Nephron (organoid): ENCODE results near the gene LRCOL1.

Experiments
- H3K27ac Mint-ChIP-seq, 3 experiments: 2 replicates each; pipeline ENCODE4 v1.8.0; 2020; ENCODE audit warnings: mixed read lengths in 3 of 3, mild to moderate bottlenecking in 2 of 3, moderate library complexity in 1 of 3
- H3K27me3 Mint-ChIP-seq: 2 replicates; pipeline ENCODE4 v1.8.0; 2021; ENCODE audit warnings: low read depth, mild to moderate bottlenecking, moderate library complexity, mixed read lengths
- H3K36me3 Mint-ChIP-seq: 2 replicates; pipeline ENCODE4 v1.8.0; 2020; ENCODE audit warnings: low read depth, mixed read lengths
- H3K4me1 Mint-ChIP-seq: 2 replicates; pipeline ENCODE4 v1.8.0; 2020; ENCODE audit warnings: mixed read lengths
- H3K4me3 Mint-ChIP-seq, 3 experiments: 2 replicates each; pipeline ENCODE4 v1.8.0; 2020; ENCODE audit warnings: mild to moderate bottlenecking in 3 of 3, mixed read lengths in 3 of 3, moderate library complexity in 2 of 3
- H3K9me3 Mint-ChIP-seq: 2 replicates; pipeline ENCODE4 v1.8.0; 2020; ENCODE audit warnings: mixed read lengths
- CTCF ChIP-seq, 3 experiments: fragments of 200-600 bp; sonication (generic); IDR thresholded peaks; one replicate each; pipeline ENCODE4 v1.5.0; 2021; ENCODE audit warnings: antibody characterized with exemption in 3 of 3; ENCODE audit not compliant: unreplicated experiment in 3 of 3

LRCOL1 gene

GRCh38 chr12:132621657-132622435 is 11.5 kb upstream of the LRCOL1 start:
- no peak for TF ChIP-seq CTCF (IDR thresholded peaks at IDR 0.05; ENCODE audit: unreplicated experiment in 3 of 3)
- Mint-ChIP-seq H3K36me3 (peaks cover 22% of the 10 kb centered on the region), H3K27ac (peak overlapping the region; percentile 94 to 97 (median 96)), H3K9me3 (no peaks in the 10 kb centered on the region), H3K4me3 (peak overlapping the region; percentile 62 to 71 (median 71)), H3K4me1 (peaks cover 33% of the 10 kb centered on the region), H3K27me3 (peaks cover 31% of the 10 kb centered on the region)

GRCh38 chr12:132620899-132621656 is 10.7 kb upstream of the LRCOL1 start:
- peak overlapping the region in 1 of 3 experiments; percentile 23 for H3K4me3 Mint-ChIP-seq
- H3K27ac Mint-ChIP-seq, result peak overlapping the region in 1 of 3 experiments; percentile 41
- H3K36me3 Mint-ChIP-seq, result peaks cover 17% of the 10 kb centered on the region
- TF ChIP-seq CTCF (IDR thresholded peaks at IDR 0.05; ENCODE audit: unreplicated experiment in 3 of 3), result no peak
- H3K4me1 Mint-ChIP-seq, result peaks cover 33% of the 10 kb centered on the region
- H3K9me3 Mint-ChIP-seq, result no peaks in the 10 kb centered on the region
- H3K27me3 Mint-ChIP-seq, result peaks cover 38% of the 10 kb centered on the region

GRCh38 chr12:132620113-132620898 is 9.9 kb upstream of the LRCOL1 start:
- no peak overlapping the region for H3K4me3 Mint-ChIP-seq
- H3K9me3 Mint-ChIP-seq, result peaks cover 5% of the 10 kb centered on the region
- no peak for TF ChIP-seq CTCF (IDR thresholded peaks at IDR 0.05; ENCODE audit: unreplicated experiment in 3 of 3)
- peaks cover 15% of the 10 kb centered on the region for H3K36me3 Mint-ChIP-seq
- H3K27me3 Mint-ChIP-seq, result peaks cover 46% of the 10 kb centered on the region
- H3K27ac Mint-ChIP-seq, result no peak overlapping the region
- peaks cover 31% of the 10 kb centered on the region for H3K4me1 Mint-ChIP-seq

- Mint-ChIP-seq H3K4me1 (peaks cover 32% of the 10 kb centered on the region), H3K9me3 (peaks cover 8% of the 10 kb centered on the region), H3K36me3 (peaks cover 15% of the 10 kb centered on the region), H3K4me3 (no peak overlapping the region), H3K27me3 (peaks cover 54% of the 10 kb centered on the region), H3K27ac (no peak overlapping the region)
- TF ChIP-seq CTCF (IDR thresholded peaks at IDR 0.05; ENCODE audit: unreplicated experiment in 3 of 3), result no peak
These were observed 9.2 kb upstream of the LRCOL1 start for GRCh38 chr12:132619386-132620112.

- H3K27me3 Mint-ChIP-seq, result peaks cover 54% of the 10 kb centered on the region
- peaks cover 32% of the 10 kb centered on the region for H3K4me1 Mint-ChIP-seq
- no peak for TF ChIP-seq CTCF (IDR thresholded peaks at IDR 0.05; ENCODE audit: unreplicated experiment in 3 of 3)
- H3K9me3 Mint-ChIP-seq, result peaks cover 8% of the 10 kb centered on the region
- H3K4me3 Mint-ChIP-seq, result no peak overlapping the region
- H3K36me3 Mint-ChIP-seq, result peaks cover 15% of the 10 kb centered on the region
- no peak overlapping the region for H3K27ac Mint-ChIP-seq
These were observed 8.6 kb upstream of the LRCOL1 start for GRCh38 chr12:132619071-132619385.
